HepG2 (cell line): ENCODE data around the gene SYT17. TPM values are rescaled to one million over a fixed set of nuclear protein-coding genes. Genes with fewer than 3 reads are reported as not detected.

Source experiments
- AGO1 ChIP-seq: fragments of 200-400 bp; formaldehyde crosslinking; IDR thresholded peaks from 2 replicates; pipeline ENCODE4 v1.6.1; 2017; ENCODE audit warnings: mild to moderate bottlenecking, low read depth, low read length, moderate library complexity; ENCODE audit not compliant: poor library complexity, severe bottlenecking
- AGO2 ChIP-seq: fragments of 200-400 bp; formaldehyde crosslinking; optimal IDR thresholded peaks from 2 replicates; pipeline ENCODE3; 2017; ENCODE audit warnings: mild to moderate bottlenecking, low read depth, low read length, moderate library complexity
- CEBPG ChIP-seq: IDR thresholded peaks from 2 replicates; pipeline ENCODE4 v1.6.1; 2016
- FOSL2 ChIP-seq: sonication (generic); formaldehyde crosslinking; IDR thresholded peaks from 2 replicates; pipeline ENCODE4 v1.4.0; 2020; ENCODE audit warnings: missing genetic modification reagents
- KDM4B ChIP-seq: sonication (generic); formaldehyde crosslinking; IDR thresholded peaks from 2 replicates; pipeline ENCODE4 v1.4.0; 2020; ENCODE audit warnings: missing genetic modification reagents
- KDM6A ChIP-seq: IDR thresholded peaks from 2 replicates; pipeline ENCODE4 v1.6.1; 2016; ENCODE audit warnings: low read depth
- MAFK ChIP-seq, 2 experiments: IDR thresholded peaks in 1 of 2; conservative IDR thresholded peaks in 1 of 2; 2 replicates each; pipeline ENCODE4 v1.6.1; 2011; ENCODE audit warnings: improper control_type of control experiment in 2 of 2, low read length in 2 of 2
- NBN ChIP-seq: fragments of 450-650 bp; conservative IDR thresholded peaks from 2 replicates; pipeline ENCODE4 v1.6.1; 2017
- SNAPC2 ChIP-seq: sonication (generic); formaldehyde crosslinking; IDR thresholded peaks from 2 replicates; pipeline ENCODE4 v1.8.1; 2022; ENCODE audit warnings: mild to moderate bottlenecking, missing genetic modification reagents
- ZNF12 ChIP-seq: sonication (generic); formaldehyde crosslinking; IDR thresholded peaks from 2 replicates; pipeline ENCODE4 v1.5.0; 2020; ENCODE audit warnings: missing genetic modification reagents
- ZNF232 ChIP-seq: sonication (generic); formaldehyde crosslinking; IDR thresholded peaks from 2 replicates; pipeline ENCODE4 v1.4.0; 2020; ENCODE audit warnings: missing genetic modification reagents, borderline replicate concordance
- ZNF263 ChIP-seq: sonication (generic); formaldehyde crosslinking; IDR thresholded peaks from 2 replicates; pipeline ENCODE4 v1.4.0; 2020; ENCODE audit warnings: missing genetic modification reagents
- ZNF329 ChIP-seq: sonication (generic); formaldehyde crosslinking; IDR thresholded peaks from 2 replicates; pipeline ENCODE4 v1.9.0; 2021; ENCODE audit warnings: low read depth, mild to moderate bottlenecking, missing genetic modification reagents
- ZNF552 ChIP-seq: sonication (generic); formaldehyde crosslinking; IDR thresholded peaks from 2 replicates; pipeline ENCODE4 v1.9.0; 2022; ENCODE audit warnings: missing genetic modification reagents, mild to moderate bottlenecking, borderline replicate concordance
- ZNF607 ChIP-seq: sonication (generic); formaldehyde crosslinking; IDR thresholded peaks from 2 replicates; pipeline ENCODE4 v1.5.1; 2020; ENCODE audit warnings: missing genetic modification reagents, mild to moderate bottlenecking, borderline replicate concordance
- ZNF782 ChIP-seq: sonication (generic); formaldehyde crosslinking; IDR thresholded peaks from 2 replicates; pipeline ENCODE4 v1.4.0; 2020; ENCODE audit warnings: missing genetic modification reagents, mild to moderate bottlenecking, borderline replicate concordance
- polyA plus RNA-seq, 8 experiments: library from polyadenylated mRNA; depleted of rRNA in 3 of 8; stranded (reverse) in 7 of 8; unstranded in 1 of 8; fragments of >200 nt; fragmentation: Illumina TruSeq in 4 of 8; extraction: Trizol in 4 of 8; gene quantifications; 2 replicates each; pipeline versions ENCODE4 v1.2.1 to v1.2.3, GENCODE V29; 2011 to 2016; ENCODE audit warnings: low read depth in 4 of 8, missing spikeins in 1 of 8, mixed read lengths in 1 of 8; ENCODE audit not compliant: insufficient read depth in 1 of 8
- total RNA-seq, 5 experiments: library from RNA; depleted of rRNA; stranded (reverse); fragments of >200 nt; fragmentation: Illumina TruSeq; extraction: Trizol; gene quantifications; 2 replicates each; pipeline ENCODE4 v1.2.3, GENCODE V29; 2016; ENCODE audit warnings: low read depth in 1 of 5
- TF ChIP-seq, protein P1 (sequence below): sonication (generic); formaldehyde crosslinking; IDR thresholded peaks from 2 replicates; pipeline ENCODE4 v1.9.0; 2022; ENCODE audit warnings: low read depth, missing genetic modification reagents
- TF ChIP-seq, protein P2 (sequence below): IDR thresholded peaks from 2 replicates; pipeline ENCODE4 v1.6.1; 2016; ENCODE audit warnings: missing compliant biosample characterization, missing genetic modification reagents, borderline replicate concordance
- TF ChIP-seq, protein P3 (sequence below): sonication (generic); formaldehyde crosslinking; IDR thresholded peaks from 2 replicates; pipeline ENCODE4 v1.4.0; 2020; ENCODE audit warnings: mild to moderate bottlenecking, missing genetic modification reagents
- TF ChIP-seq, protein P4 (sequence below): IDR thresholded peaks from 2 replicates; pipeline ENCODE4 v1.6.1; 2016; ENCODE audit warnings: low read depth, borderline replicate concordance
- TF ChIP-seq, protein P5 (sequence below): sonication (generic); formaldehyde crosslinking; IDR thresholded peaks from 2 replicates; pipeline ENCODE4 v1.4.0; 2020; ENCODE audit warnings: missing genetic modification reagents, borderline replicate concordance

SYT17 gene
- total and polyA plus RNA-seq, 2 of the 13 experiments (the other 11 are each of a cell fraction or from before 2014, with no cell fraction given), result 0.44 TPM; not detected in 1

DNA sequence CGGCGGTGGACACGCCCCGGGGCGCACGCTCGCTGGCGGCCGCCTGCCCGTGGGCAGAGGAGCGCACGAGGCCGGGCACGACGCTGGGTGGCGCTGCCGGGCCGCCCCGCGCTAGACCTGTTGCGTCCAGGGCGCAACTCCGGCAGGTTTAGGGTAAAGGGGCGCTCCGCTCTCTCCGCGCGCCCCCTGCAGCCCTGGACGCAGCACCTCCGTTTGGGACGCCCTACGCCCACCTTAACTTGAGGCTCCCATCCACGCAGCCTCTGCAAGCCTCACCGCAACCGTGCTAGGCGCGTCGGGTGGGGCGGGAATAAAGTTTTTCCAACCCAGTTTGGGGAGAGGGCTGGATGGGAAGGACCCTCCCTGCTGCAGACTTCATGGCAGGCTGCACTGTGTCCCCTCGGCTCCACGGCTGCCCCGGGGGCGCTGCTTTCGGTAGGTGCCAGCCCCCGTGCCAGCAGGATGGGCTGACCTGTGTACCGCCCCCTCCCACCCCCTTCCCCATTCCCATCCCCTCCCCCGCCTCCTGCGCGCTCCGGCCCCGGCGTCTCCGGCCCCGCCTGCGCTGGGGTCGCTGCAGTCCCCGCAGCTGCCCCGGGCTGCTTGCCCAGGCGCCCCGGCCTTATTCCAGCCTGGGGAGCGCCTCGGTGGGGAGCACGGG is at the start of gene SYT17 (continued):
- TF ChIP-seq, protein P1, sequence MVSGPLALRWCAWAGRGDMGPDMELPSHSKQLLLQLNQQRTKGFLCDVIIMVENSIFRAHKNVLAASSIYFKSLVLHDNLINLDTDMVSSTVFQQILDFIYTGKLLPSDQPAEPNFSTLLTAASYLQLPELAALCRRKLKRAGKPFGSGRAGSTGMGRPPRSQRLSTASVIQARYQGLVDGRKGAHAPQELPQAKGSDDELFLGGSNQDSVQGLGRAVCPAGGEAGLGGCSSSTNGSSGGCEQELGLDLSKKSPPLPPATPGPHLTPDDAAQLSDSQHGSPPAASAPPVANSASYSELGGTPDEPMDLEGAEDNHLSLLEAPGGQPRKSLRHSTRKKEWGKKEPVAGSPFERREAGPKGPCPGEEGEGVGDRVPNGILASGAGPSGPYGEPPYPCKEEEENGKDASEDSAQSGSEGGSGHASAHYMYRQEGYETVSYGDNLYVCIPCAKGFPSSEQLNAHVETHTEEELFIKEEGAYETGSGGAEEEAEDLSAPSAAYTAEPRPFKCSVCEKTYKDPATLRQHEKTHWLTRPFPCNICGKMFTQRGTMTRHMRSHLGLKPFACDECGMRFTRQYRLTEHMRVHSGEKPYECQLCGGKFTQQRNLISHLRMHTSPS (CRISPR knock-in tag), result 0 out of 2 replicates have a peak, but pooled peaks have one; percentile 42
- TF ChIP-seq NBN, result no peak
- TF ChIP-seq KDM4B (CRISPR knock-in tag), result no peak
- no peak for TF ChIP-seq SNAPC2 (CRISPR knock-in tag)
- peak; percentile 15; the same call in 1 of the 2 replicates for TF ChIP-seq ZNF232 (CRISPR knock-in tag)
- TF ChIP-seq, protein P2, sequence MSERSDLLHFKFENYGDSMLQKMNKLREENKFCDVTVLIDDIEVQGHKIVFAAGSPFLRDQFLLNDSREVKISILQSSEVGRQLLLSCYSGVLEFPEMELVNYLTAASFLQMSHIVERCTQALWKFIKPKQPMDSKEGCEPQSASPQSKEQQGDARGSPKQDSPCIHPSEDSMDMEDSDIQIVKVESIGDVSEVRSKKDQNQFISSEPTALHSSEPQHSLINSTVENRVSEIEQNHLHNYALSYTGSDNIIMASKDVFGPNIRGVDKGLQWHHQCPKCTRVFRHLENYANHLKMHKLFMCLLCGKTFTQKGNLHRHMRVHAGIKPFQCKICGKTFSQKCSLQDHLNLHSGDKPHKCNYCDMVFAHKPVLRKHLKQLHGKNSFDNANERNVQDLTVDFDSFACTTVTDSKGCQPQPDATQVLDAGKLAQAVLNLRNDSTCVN (CRISPR knock-in tag), result no peak
- peak; percentile 49 for TF ChIP-seq AGO1
- TF ChIP-seq, protein P3, sequence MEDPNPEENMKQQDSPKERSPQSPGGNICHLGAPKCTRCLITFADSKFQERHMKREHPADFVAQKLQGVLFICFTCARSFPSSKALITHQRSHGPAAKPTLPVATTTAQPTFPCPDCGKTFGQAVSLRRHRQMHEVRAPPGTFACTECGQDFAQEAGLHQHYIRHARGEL (CRISPR knock-in tag), result 0 out of 2 replicates have a peak, but pooled peaks have one; percentile 19
- TF ChIP-seq, protein P4, sequence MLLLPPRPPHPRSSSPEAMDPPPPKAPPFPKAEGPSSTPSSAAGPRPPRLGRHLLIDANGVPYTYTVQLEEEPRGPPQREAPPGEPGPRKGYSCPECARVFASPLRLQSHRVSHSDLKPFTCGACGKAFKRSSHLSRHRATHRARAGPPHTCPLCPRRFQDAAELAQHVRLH (CRISPR knock-in tag), result 0 out of 2 replicates have a peak, but pooled peaks have one; percentile 17
- TF ChIP-seq, protein P5, sequence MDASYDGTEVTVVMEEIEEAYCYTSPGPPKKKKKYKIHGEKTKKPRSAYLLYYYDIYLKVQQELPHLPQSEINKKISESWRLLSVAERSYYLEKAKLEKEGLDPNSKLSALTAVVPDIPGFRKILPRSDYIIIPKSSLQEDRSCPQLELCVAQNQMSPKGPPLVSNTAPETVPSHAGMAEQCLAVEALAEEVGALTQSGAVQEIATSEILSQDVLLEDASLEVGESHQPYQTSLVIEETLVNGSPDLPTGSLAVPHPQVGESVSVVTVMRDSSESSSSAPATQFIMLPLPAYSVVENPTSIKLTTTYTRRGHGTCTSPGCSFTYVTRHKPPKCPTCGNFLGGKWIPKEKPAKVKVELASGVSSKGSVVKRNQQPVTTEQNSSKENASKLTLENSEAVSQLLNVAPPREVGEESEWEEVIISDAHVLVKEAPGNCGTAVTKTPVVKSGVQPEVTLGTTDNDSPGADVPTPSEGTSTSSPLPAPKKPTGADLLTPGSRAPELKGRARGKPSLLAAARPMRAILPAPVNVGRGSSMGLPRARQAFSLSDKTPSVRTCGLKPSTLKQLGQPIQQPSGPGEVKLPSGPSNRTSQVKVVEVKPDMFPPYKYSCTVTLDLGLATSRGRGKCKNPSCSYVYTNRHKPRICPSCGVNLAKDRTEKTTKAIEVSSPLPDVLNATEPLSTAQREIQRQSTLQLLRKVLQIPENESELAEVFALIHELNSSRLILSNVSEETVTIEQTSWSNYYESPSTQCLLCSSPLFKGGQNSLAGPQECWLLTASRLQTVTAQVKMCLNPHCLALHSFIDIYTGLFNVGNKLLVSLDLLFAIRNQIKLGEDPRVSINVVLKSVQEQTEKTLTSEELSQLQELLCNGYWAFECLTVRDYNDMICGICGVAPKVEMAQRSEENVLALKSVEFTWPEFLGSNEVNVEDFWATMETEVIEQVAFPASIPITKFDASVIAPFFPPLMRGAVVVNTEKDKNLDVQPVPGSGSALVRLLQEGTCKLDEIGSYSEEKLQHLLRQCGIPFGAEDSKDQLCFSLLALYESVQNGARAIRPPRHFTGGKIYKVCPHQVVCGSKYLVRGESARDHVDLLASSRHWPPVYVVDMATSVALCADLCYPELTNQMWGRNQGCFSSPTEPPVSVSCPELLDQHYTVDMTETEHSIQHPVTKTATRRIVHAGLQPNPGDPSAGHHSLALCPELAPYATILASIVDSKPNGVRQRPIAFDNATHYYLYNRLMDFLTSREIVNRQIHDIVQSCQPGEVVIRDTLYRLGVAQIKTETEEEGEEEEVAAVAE, result no peak
- TF ChIP-seq CEBPG (CRISPR knock-in tag), result no peak
- TF ChIP-seq ZNF782 (CRISPR knock-in tag), result 0 out of 2 replicates have a peak, but pooled peaks have one; percentile 64
- TF ChIP-seq ZNF263 (CRISPR knock-in tag), result no peak
- TF ChIP-seq ZNF329 (CRISPR knock-in tag), result peak; percentile 85
- TF ChIP-seq ZNF607 (CRISPR knock-in tag), result peak; percentile 10; the same call in 1 of the 2 replicates
- no peak for TF ChIP-seq ZNF12 (CRISPR knock-in tag)
- TF ChIP-seq FOSL2 (CRISPR knock-in tag), result no peak
- no peak for TF ChIP-seq KDM6A (CRISPR knock-in tag)
- peak; percentile 60; the same call in 1 of the 2 replicates for TF ChIP-seq ZNF552
- TF ChIP-seq AGO2, result no peak
- no peak for TF ChIP-seq MAFK (conservative IDR thresholded peaks at IDR 0.05 in 1 of 2, IDR thresholded peaks at IDR 0.05 in 1 of 2; ENCODE audit: low read length in 2 of 2)
